ENCODE results near the gene TBC1D22A. TPM values are rescaled to one million over a fixed set of nuclear protein-coding genes. Genes with fewer than 3 reads are reported as not detected.

Gene TBC1D22A
- total RNA-seq, 6 donors from 2014 or later, result 27.1 to 48.2 (median 35.3) TPM

GRCh38 chr22:47059701-47060161, 297.3 kb downstream of the TBC1D22A start:
- H3K4me3 ChIP-seq, result no peak overlapping the region
- H3K9me3 ChIP-seq, result no peaks in the 10 kb centered on the region
- peaks cover 0 to 23% (median 16%) of the 10 kb centered on the region in 4 donors for H3K36me3 ChIP-seq
- ATAC-seq (ENCODE audit: low FRiP score in 2 of 2) (no peak), DNase-seq (peak in 1 of 2 donors; percentile 29)
- no peak overlapping the region for H3K27ac ChIP-seq
- TF ChIP-seq CTCF (IDR thresholded peaks at IDR 0.05), result no peak
- no peak for TF ChIP-seq EP300 (IDR thresholded peaks at IDR 0.05)
- no peak for TF ChIP-seq POLR2AphosphoS5 (IDR thresholded peaks at IDR 0.05)
- TF ChIP-seq POLR2A (IDR thresholded peaks at IDR 0.05), result no peak
- no peaks in the 10 kb centered on the region for H3K4me1 ChIP-seq
- no peaks in the 10 kb centered on the region for H3K27me3 ChIP-seq
- 92 to 94% methylated on average over 7 to 12 of the region's 12 CpGs for WGBS, 2 donors

GRCh38 chr22:47060718-47061117, 298.3 kb downstream of the TBC1D22A start:
- DNase-seq (peak in 1 of 2 donors; percentile 32), ATAC-seq (ENCODE audit: low FRiP score in 2 of 2) (no peak)
- no peak for TF ChIP-seq POLR2AphosphoS5 (IDR thresholded peaks at IDR 0.05)
- TF ChIP-seq EP300 (IDR thresholded peaks at IDR 0.05), result no peak
- no peak for TF ChIP-seq CTCF (IDR thresholded peaks at IDR 0.05)
- TF ChIP-seq POLR2A (IDR thresholded peaks at IDR 0.05), result no peak
- H3K4me3 ChIP-seq, result no peak overlapping the region
- peaks cover 0 to 23% (median 16%) of the 10 kb centered on the region in 4 donors for H3K36me3 ChIP-seq
- no peaks in the 10 kb centered on the region for H3K4me1 ChIP-seq
- WGBS, 2 donors, result 94 to 98% methylated on average over 15 of the region's 15 CpGs
- no peaks in the 10 kb centered on the region for H3K27me3 ChIP-seq
- H3K9me3 ChIP-seq, result no peaks in the 10 kb centered on the region
- H3K27ac ChIP-seq, result no peak overlapping the region

GRCh38 chr22:47061226-47061625, 298.8 kb downstream of the TBC1D22A start:
- WGBS, 2 donors, result 89 to 94% methylated on average over 14 of the region's 14 CpGs
- H3K27me3 ChIP-seq, result no peaks in the 10 kb centered on the region
- H3K9me3 ChIP-seq, result no peaks in the 10 kb centered on the region
- H3K4me1 ChIP-seq, result no peaks in the 10 kb centered on the region
- TF ChIP-seq EP300 (IDR thresholded peaks at IDR 0.05), result no peak
- TF ChIP-seq POLR2A (IDR thresholded peaks at IDR 0.05), result no peak
- TF ChIP-seq POLR2AphosphoS5 (IDR thresholded peaks at IDR 0.05), result no peak
- TF ChIP-seq CTCF (IDR thresholded peaks at IDR 0.05), result no peak
- DNase-seq (no peak), ATAC-seq (ENCODE audit: low FRiP score in 2 of 2) (no peak)
- no peak overlapping the region for H3K4me3 ChIP-seq
- no peak overlapping the region for H3K27ac ChIP-seq
- H3K36me3 ChIP-seq, result peaks cover 0 to 23% (median 16%) of the 10 kb centered on the region in 4 donors

- ATAC-seq (ENCODE audit: low FRiP score in 2 of 2), result no peak
- H3K27me3 ChIP-seq, result no peaks in the 10 kb centered on the region
- TF ChIP-seq POLR2A (IDR thresholded peaks at IDR 0.05), result no peak
- no peak for TF ChIP-seq POLR2AphosphoS5 (IDR thresholded peaks at IDR 0.05)
- no peak for TF ChIP-seq CTCF (IDR thresholded peaks at IDR 0.05)
- no peak for TF ChIP-seq EP300 (IDR thresholded peaks at IDR 0.05)
- H3K27ac ChIP-seq, result no peak overlapping the region
- WGBS, 2 donors, result 91 to 92% methylated on average over 10 of the region's 10 CpGs
- peaks cover 0 to 23% (median 16%) of the 10 kb centered on the region in 4 donors for H3K36me3 ChIP-seq
- no peaks in the 10 kb centered on the region for H3K9me3 ChIP-seq
- H3K4me1 ChIP-seq, result no peaks in the 10 kb centered on the region
- no peak for DNase-seq
- no peak overlapping the region for H3K4me3 ChIP-seq
These were observed 299.7 kb downstream of the TBC1D22A start for GRCh38 chr22:47062126-47062525.

- H3K27me3 ChIP-seq, result no peaks in the 10 kb centered on the region
- H3K27ac ChIP-seq, result no peak overlapping the region
- peaks cover 0 to 23% (median 16%) of the 10 kb centered on the region in 4 donors for H3K36me3 ChIP-seq
- TF ChIP-seq EP300 (IDR thresholded peaks at IDR 0.05) (no peak), POLR2AphosphoS5 (IDR thresholded peaks at IDR 0.05) (no peak), CTCF (IDR thresholded peaks at IDR 0.05) (no peak), POLR2A (IDR thresholded peaks at IDR 0.05) (no peak)
- WGBS, 2 donors, result 94 to 95% methylated on average over 12 to 14 of the region's 14 CpGs
- no peaks in the 10 kb centered on the region for H3K9me3 ChIP-seq
- no peak overlapping the region for H3K4me3 ChIP-seq
- DNase-seq, result peak in 1 of 2 donors; percentile 52
- no peaks in the 10 kb centered on the region for H3K4me1 ChIP-seq
- ATAC-seq (ENCODE audit: low FRiP score in 2 of 2), result peak in 1 of 2 donors; percentile 13
These were observed 300.6 kb downstream of the TBC1D22A start for GRCh38 chr22:47063071-47063509.

All from upper lobe of left lung (tissue), 6 donors.